Liver (tissue), 3 donors: ENCODE results near the gene AMBN.

ENCODE experiments used
- TAF1 ChIP-seq: conservative IDR thresholded peaks from 2 replicates; pipeline ENCODE4 v1.6.1; 2016; ENCODE audit warnings: antibody characterized with exemption, mild to moderate bottlenecking
- TF ChIP-seq, protein P1 (sequence below): fragments of 150-350 bp; IDR thresholded peaks from 2 replicates; pipeline ENCODE4 v1.5.1; 2017; ENCODE audit warnings: improper control_type of control experiment, low read depth, low read length; ENCODE audit not compliant: missing input control
- TF ChIP-seq, protein P2 (sequence below): IDR thresholded peaks from 2 replicates; pipeline ENCODE4 v1.6.1; 2016; ENCODE audit warnings: antibody characterized with exemption
- donor health status: healthy.
- donor health status: healthy.

DNA sequence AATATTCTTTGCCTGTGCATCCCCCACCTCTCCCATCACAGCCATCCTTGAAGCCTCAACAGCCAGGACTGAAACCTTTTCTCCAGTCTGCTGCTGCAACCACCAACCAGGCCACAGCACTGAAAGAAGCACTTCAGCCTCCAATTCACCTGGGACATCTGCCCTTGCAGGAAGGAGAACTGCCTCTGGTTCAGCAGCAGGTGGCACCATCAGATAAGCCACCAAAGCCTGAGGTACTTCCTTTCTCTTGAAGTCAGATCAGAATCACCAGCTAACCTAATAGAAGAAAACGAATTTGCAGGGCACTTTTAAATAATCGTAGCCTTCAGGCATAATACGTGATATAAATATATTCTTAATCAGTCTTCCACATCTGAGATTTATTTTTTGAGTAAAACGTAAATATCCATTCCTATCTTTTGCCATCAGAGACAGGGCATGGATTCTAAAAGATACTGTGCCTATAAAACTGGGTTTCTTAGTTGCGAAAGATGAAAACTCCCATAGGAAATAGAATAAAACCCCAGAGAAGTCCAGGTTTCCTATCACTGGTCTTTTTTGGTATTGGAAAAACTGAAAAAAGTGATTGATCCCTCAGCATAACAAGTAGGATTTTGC, 9.5 kb downstream of the AMBN start:
- TF ChIP-seq, protein P1, sequence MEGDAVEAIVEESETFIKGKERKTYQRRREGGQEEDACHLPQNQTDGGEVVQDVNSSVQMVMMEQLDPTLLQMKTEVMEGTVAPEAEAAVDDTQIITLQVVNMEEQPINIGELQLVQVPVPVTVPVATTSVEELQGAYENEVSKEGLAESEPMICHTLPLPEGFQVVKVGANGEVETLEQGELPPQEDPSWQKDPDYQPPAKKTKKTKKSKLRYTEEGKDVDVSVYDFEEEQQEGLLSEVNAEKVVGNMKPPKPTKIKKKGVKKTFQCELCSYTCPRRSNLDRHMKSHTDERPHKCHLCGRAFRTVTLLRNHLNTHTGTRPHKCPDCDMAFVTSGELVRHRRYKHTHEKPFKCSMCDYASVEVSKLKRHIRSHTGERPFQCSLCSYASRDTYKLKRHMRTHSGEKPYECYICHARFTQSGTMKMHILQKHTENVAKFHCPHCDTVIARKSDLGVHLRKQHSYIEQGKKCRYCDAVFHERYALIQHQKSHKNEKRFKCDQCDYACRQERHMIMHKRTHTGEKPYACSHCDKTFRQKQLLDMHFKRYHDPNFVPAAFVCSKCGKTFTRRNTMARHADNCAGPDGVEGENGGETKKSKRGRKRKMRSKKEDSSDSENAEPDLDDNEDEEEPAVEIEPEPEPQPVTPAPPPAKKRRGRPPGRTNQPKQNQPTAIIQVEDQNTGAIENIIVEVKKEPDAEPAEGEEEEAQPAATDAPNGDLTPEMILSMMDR, result peak; percentile 74
- TF ChIP-seq, protein P2, sequence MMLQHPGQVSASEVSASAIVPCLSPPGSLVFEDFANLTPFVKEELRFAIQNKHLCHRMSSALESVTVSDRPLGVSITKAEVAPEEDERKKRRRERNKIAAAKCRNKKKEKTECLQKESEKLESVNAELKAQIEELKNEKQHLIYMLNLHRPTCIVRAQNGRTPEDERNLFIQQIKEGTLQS, result no peak
- TF ChIP-seq TAF1, result no peak
